ENCODE measurements around the gene EDIL3. TPM values are rescaled to one million over a fixed set of nuclear protein-coding genes. Genes with fewer than 3 reads are reported as not detected.

The EDIL3 gene
- total RNA-seq, 4 donors from 2014 or later = 15.1 to 60.0 (median 28.4) TPM

DNA sequence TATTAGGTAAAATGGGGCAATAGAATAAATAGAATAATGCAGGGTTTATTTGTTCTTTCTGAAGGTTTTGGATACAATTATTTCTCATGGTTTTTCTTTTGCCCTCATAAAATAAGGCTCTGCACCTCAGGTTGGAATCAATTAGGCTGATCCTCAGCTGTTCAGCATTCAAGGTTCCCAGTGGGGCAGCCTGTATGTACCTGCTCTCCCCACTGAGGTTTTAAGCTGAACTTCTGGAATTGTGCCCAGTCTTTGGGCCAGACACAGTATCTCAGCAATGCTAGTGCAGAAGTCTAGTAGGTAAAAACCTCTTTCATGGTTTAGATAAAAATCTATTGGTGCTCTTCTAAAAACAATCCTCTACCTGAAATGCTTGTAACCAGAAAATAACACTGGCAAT, 98.0 kb downstream of the EDIL3 start:
- H3K36me3 ChIP-seq = no peaks in the 10 kb centered on the region
- H3K4me3 ChIP-seq = no peak overlapping the region
- no peak for DNase-seq
- no peaks in the 10 kb centered on the region for H3K9me3 ChIP-seq
- TF ChIP-seq POLR2A (IDR thresholded peaks at IDR 0.05) = no peak
- TF ChIP-seq, protein P1, sequence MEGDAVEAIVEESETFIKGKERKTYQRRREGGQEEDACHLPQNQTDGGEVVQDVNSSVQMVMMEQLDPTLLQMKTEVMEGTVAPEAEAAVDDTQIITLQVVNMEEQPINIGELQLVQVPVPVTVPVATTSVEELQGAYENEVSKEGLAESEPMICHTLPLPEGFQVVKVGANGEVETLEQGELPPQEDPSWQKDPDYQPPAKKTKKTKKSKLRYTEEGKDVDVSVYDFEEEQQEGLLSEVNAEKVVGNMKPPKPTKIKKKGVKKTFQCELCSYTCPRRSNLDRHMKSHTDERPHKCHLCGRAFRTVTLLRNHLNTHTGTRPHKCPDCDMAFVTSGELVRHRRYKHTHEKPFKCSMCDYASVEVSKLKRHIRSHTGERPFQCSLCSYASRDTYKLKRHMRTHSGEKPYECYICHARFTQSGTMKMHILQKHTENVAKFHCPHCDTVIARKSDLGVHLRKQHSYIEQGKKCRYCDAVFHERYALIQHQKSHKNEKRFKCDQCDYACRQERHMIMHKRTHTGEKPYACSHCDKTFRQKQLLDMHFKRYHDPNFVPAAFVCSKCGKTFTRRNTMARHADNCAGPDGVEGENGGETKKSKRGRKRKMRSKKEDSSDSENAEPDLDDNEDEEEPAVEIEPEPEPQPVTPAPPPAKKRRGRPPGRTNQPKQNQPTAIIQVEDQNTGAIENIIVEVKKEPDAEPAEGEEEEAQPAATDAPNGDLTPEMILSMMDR (IDR thresholded peaks at IDR 0.05) = no peak
- no peaks in the 10 kb centered on the region for H3K4me1 ChIP-seq
- intact Hi-C loops (cut with DNase I; ENCODE audit: low total_unique reads) = no loop called here
- no peak overlapping the region for H3K27ac ChIP-seq
- no peaks in the 10 kb centered on the region for H3K27me3 ChIP-seq

DNA sequence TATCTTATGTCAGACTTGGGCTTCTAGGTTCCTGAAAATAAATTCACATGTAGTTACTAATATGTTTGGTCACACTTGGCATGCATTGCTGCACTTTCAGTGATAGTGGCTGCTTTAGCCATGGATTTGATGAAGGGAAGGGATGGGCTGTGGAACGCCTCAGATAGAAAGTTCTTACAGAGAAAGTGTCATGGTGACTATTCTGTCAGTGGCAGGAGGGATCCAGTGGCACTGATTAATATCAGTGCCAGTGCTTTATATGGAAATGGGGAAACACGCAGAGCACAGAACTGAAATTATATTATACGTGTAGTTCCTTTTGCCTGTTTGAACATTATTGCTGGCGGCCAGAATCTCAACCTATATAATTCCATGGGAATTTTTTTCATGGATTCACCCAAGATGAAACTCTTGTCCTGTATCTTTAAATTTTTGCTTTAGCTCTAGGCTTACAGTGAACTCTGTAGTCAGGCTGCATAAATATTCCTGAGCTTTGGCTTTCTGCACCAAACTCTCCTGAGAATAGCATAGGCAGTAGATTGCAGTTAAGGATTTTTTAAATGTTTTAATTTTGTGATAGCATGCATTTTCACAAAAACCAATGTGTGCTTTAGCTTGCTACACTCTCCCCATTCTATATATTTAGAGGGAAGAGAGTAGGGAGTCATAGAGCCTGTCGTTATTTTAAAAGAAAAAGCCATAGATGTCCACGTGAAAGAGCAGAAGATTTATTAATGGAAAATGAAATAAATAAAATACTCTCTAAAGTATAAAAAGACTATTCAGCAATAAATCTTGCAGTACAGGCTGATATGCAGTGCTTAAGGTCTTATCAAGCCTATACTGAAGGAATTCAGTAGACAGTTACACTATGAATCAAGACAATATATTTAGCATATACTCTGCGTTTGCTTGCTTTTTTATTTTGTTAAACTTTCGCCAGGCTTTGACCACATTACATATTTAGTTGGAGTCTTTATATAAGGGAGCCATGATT, 98.7 kb downstream of the EDIL3 start:
- Histone ChIP-seq H3K36me3 (no peaks in the 10 kb centered on the region), H3K27me3 (no peaks in the 10 kb centered on the region), H3K27ac (no peak overlapping the region), H3K9me3 (no peaks in the 10 kb centered on the region), H3K4me3 (no peak overlapping the region), H3K4me1 (no peaks in the 10 kb centered on the region)
- TF ChIP-seq, protein P1 (IDR thresholded peaks at IDR 0.05) = no peak
- TF ChIP-seq POLR2A (IDR thresholded peaks at IDR 0.05) = no peak
- intact Hi-C loops (cut with DNase I; ENCODE audit: low total_unique reads) = no loop called here
- no peak for DNase-seq

DNA sequence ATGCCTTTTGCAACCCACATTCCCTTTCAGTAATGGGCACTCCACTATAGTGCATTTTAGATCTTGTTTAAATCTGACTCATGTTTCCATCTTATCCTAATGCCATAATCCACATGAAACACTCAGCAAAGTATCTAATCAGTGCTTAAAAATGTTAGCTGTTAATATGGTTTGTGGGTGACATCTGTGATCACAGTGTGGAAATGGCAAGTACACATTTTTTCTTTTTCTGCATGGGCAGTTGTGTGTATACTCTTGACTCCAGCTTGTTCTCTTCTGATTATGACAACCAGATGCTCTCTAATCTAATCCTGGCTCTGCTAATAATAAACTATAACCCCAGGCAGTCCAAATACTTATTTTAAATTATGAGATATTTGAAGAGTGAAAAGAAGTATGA, 103.3 kb downstream of the EDIL3 start:
- Histone ChIP-seq H3K27me3 (no peaks in the 10 kb centered on the region), H3K36me3 (no peaks in the 10 kb centered on the region), H3K4me1 (no peaks in the 10 kb centered on the region), H3K9me3 (no peaks in the 10 kb centered on the region), H3K27ac (no peak overlapping the region), H3K4me3 (no peak overlapping the region)
- intact Hi-C loops (cut with DNase I; ENCODE audit: low total_unique reads) = no loop called here
- TF ChIP-seq, protein P1 (IDR thresholded peaks at IDR 0.05) = no peak
- no peak for TF ChIP-seq POLR2A (IDR thresholded peaks at IDR 0.05)
- DNase-seq = no peak

DNA sequence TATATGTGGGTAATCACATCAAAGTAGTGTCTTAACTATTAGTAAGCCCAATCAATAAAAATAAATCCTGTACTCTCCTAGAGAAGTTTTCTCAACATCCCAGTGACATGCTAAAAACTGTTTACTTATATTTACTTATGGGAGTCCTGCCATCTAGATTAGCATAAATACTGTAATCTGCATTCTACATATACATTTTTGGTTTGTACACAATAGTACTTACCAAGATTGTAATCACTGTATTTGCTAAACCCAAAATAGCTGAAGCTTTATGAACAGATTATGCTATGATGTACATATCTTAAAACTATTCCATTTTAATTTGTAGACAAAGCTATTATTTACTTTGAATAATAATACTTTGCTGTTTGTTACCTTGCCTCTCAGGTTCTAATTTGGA, 105.4 kb downstream of the EDIL3 start:
- intact Hi-C loops (cut with DNase I; ENCODE audit: low total_unique reads) = no loop called here

DNA sequence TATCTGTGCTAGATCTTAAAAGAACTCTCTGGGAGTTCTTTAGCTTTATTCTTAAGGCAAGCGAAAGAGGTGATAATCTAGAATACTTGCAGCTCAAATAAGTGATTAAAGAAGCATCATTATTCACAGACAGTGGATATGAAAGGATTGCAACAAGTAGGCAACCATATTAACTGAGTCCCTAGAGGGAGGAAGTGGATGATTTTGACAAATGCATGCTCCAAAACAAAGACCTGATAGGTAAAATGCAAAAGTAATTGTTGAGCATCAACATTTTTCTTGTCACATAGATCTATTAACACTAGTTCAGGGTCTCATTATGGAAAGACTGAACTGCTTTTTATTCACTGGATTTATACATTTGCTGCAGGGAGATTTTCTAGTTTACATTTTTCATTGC, 109.1 kb downstream of the EDIL3 start:
- Histone ChIP-seq H3K9me3 (no peaks in the 10 kb centered on the region), H3K27me3 (no peaks in the 10 kb centered on the region), H3K36me3 (no peaks in the 10 kb centered on the region), H3K4me1 (no peaks in the 10 kb centered on the region), H3K27ac (no peak overlapping the region), H3K4me3 (no peak overlapping the region)
- TF ChIP-seq POLR2A (IDR thresholded peaks at IDR 0.05) = no peak
- intact Hi-C loops (cut with DNase I; ENCODE audit: low total_unique reads) = no loop called here
- DNase-seq = no peak

More for the DNA sequence above, 105.4 kb downstream of the EDIL3 start:
- TF ChIP-seq, protein P1 (IDR thresholded peaks at IDR 0.05) = no peak
- no peak for TF ChIP-seq POLR2A (IDR thresholded peaks at IDR 0.05)
- Histone ChIP-seq H3K4me3 (no peak overlapping the region), H3K9me3 (no peaks in the 10 kb centered on the region), H3K4me1 (no peaks in the 10 kb centered on the region), H3K36me3 (no peaks in the 10 kb centered on the region), H3K27me3 (no peaks in the 10 kb centered on the region), H3K27ac (no peak overlapping the region)
- no peak for DNase-seq
